GM19397 (cell line): ENCODE results near the gene SMAD9.

Experiments
- ATAC-seq: cut with Tn5 transposase; IDR thresholded peaks from one replicate; pipeline ENCODE4 v1.9.1; 2021; ENCODE audit warnings: mild to moderate bottlenecking, moderate library complexity; ENCODE audit not compliant: unreplicated experiment

Gene SMAD9

GRCh38 chr13:36870050-36870692 lies 49.9 kb downstream of the SMAD9 start:
- no peak for ATAC-seq

GRCh38 chr13:36866232-36866631 lies 53.8 kb downstream of the SMAD9 start:
- ATAC-seq: no peak

GRCh38 chr13:36865265-36865664 lies 54.8 kb downstream of the SMAD9 start:
- ATAC-seq: no peak

GRCh38 chr13:36862722-36863121 lies 57.3 kb downstream of the SMAD9 start:
- no peak for ATAC-seq

GRCh38 chr13:36862002-36862685 lies 57.9 kb downstream of the SMAD9 start:
- no peak for ATAC-seq

- ATAC-seq: no peak
These were observed 60.8 kb downstream of the SMAD9 start for GRCh38 chr13:36859259-36859658.

GRCh38 chr13:36858290-36858689 lies 61.7 kb downstream of the SMAD9 start:
- peak; percentile 57 for ATAC-seq

GRCh38 chr13:36857253-36857652 lies 62.8 kb downstream of the SMAD9 start:
- no peak for ATAC-seq

GRCh38 chr13:36850790-36851438 lies 69.1 kb downstream of the SMAD9 start:
- ATAC-seq: no peak

GRCh38 chr13:36848199-36848982 lies 71.6 kb downstream of the SMAD9 start:
- no peak for ATAC-seq

- ATAC-seq: no peak
These were observed 72.4 kb downstream of the SMAD9 start for GRCh38 chr13:36847606-36848005.

- no peak for ATAC-seq
These were observed 78.6 kb downstream of the SMAD9 start for GRCh38 chr13:36841391-36841790.

- ATAC-seq: no peak
These were observed 79.3 kb downstream of the SMAD9 start for GRCh38 chr13:36840718-36841250.

- no peak for ATAC-seq
These were observed 80.1 kb downstream of the SMAD9 start for GRCh38 chr13:36839981-36840380.

- no peak for ATAC-seq
These were observed 80.8 kb downstream of the SMAD9 start for GRCh38 chr13:36839281-36839680.

GRCh38 chr13:36837354-36838092 lies 82.5 kb downstream of the SMAD9 start:
- ATAC-seq: no peak

- ATAC-seq: no peak
These were observed 85.7 kb downstream of the SMAD9 start for GRCh38 chr13:36834299-36834698.

- ATAC-seq: no peak
These were observed 88.7 kb downstream of the SMAD9 start for GRCh38 chr13:36831291-36831690.

GRCh38 chr13:36829753-36830152 lies 90.3 kb downstream of the SMAD9 start:
- no peak for ATAC-seq

- no peak for ATAC-seq
These were observed 97.3 kb downstream of the SMAD9 start for GRCh38 chr13:36822785-36823184.
